ENCODE results near the gene EDN3.
"Not testable (repeated sequence)": the region's sequence is repeated elsewhere in the genome, so short reads cannot be mapped to it uniquely, and the experiment has no call there.

EDN3 gene

GRCh38 chr20:59338444-59338843 is 38.0 kb downstream of the EDN3 start:
- DNase-seq = not testable (repeated sequence)

- no peak for DNase-seq
Observed at GRCh38 chr20:59340201-59340885, 39.9 kb downstream of the EDN3 start.

- not testable (repeated sequence) for DNase-seq
Observed at GRCh38 chr20:59341285-59342022, 41.0 kb downstream of the EDN3 start.

GRCh38 chr20:59342023-59342957 is 41.9 kb downstream of the EDN3 start:
- DNase-seq = no peak

- DNase-seq = no peak
Observed at GRCh38 chr20:59346061-59346460, 45.6 kb downstream of the EDN3 start.

- DNase-seq = no peak
Observed at GRCh38 chr20:59349277-59349676, 48.9 kb downstream of the EDN3 start.

- no peak for DNase-seq
Observed at GRCh38 chr20:59350330-59351156, 50.1 kb downstream of the EDN3 start.

GRCh38 chr20:59351157-59352040 is 51.0 kb downstream of the EDN3 start:
- DNase-seq = no peak

- no peak for DNase-seq
Observed at GRCh38 chr20:59352541-59352940, 52.1 kb downstream of the EDN3 start.

- DNase-seq = no peak
Observed at GRCh38 chr20:59352990-59353389, 52.6 kb downstream of the EDN3 start.

- DNase-seq = no peak
Observed at GRCh38 chr20:59354460-59354859, 54.0 kb downstream of the EDN3 start.

- no peak for DNase-seq
Observed at GRCh38 chr20:59355242-59355641, 54.8 kb downstream of the EDN3 start.

- no peak for DNase-seq
Observed at GRCh38 chr20:59356662-59357165, 56.3 kb downstream of the EDN3 start.

- DNase-seq = not testable (repeated sequence)
Observed at GRCh38 chr20:59358793-59359192, 58.4 kb downstream of the EDN3 start.

- DNase-seq = no peak
Observed at GRCh38 chr20:59359906-59360725, 59.7 kb downstream of the EDN3 start.

GRCh38 chr20:59360934-59361333 is 60.5 kb downstream of the EDN3 start:
- no peak for DNase-seq

- no peak for DNase-seq
Observed at GRCh38 chr20:59361411-59361810, 61.0 kb downstream of the EDN3 start.

GRCh38 chr20:59363101-59363500 is 62.7 kb downstream of the EDN3 start:
- no peak for DNase-seq

- no peak for DNase-seq
Observed at GRCh38 chr20:59364611-59365010, 64.2 kb downstream of the EDN3 start.

GRCh38 chr20:59365611-59366285 is 65.3 kb downstream of the EDN3 start:
- DNase-seq = no peak

All from activated gamma-delta T cell treated with Interleukin-2 at 50 U/mL for 16 hours (primary cell).